ENCODE data around the gene PLEKHH1.

- TF ChIP-seq CTCF (IDR thresholded peaks at IDR 0.05; ENCODE audit: insufficient read depth, low read length) (no peak), POLR2AphosphoS5 (IDR thresholded peaks at IDR 0.05; ENCODE audit: low read depth) (no peak), REST (IDR thresholded peaks at IDR 0.05; ENCODE audit: insufficient replicate concordance, low read depth) (no peak), GABPA (IDR thresholded peaks at IDR 0.05; ENCODE audit: low read depth) (no peak), SPI1 (IDR thresholded peaks at IDR 0.05; ENCODE audit: borderline replicate concordance, low read depth) (no peak)
These were observed 62.3 kb downstream of the PLEKHH1 start for GRCh38 chr14:67595392-67595791.

Measured in HL-60 (cell line).